Neutrophil (primary cell): ENCODE data around the gene RPL38.

Experiments used
- H3K27ac ChIP-seq: fragments of 200-600 bp; sonication (generic); 2 replicates; pipeline ENCODE4 v1.5.1; 2016; ENCODE audit warnings: mild to moderate bottlenecking, moderate library complexity
- H3K27me3 ChIP-seq: fragments of 200-600 bp; sonication (generic); 2 replicates; pipeline ENCODE4 v1.6.0; 2016; ENCODE audit warnings: mild to moderate bottlenecking
- H3K36me3 ChIP-seq: fragments of 200-600 bp; sonication (generic); 2 replicates; pipeline ENCODE4 v1.5.1; 2017
- H3K4me1 ChIP-seq, 2 experiments: fragments of 200-600 bp in 1 of 2; sonication (generic) in 1 of 2; 1 replicate in 1 of 2; 2 replicates in 1 of 2; pipeline versions ENCODE4 v1.5.1 to v1.6.1; 2013 to 2016; ENCODE audit warnings: low read depth in 1 of 2, low read length in 1 of 2, mild to moderate bottlenecking in 1 of 2, moderate library complexity in 1 of 2; ENCODE audit not compliant: control insufficient read depth in 1 of 2, insufficient read depth in 1 of 2
- H3K4me3 ChIP-seq, 2 experiments: fragments of 200-600 bp in 1 of 2; sonication (generic) in 1 of 2; 1 replicate in 1 of 2; 2 replicates in 1 of 2; pipeline ENCODE4 v1.5.1; 2013 to 2016; ENCODE audit warnings: low read depth in 1 of 2, low read length in 1 of 2, mild to moderate bottlenecking in 1 of 2, moderate library complexity in 1 of 2
- H3K9me3 ChIP-seq: fragments of 200-600 bp; sonication (generic); 2 replicates; pipeline ENCODE4 v1.5.1; 2016
- CTCF ChIP-seq: fragments of 200-600 bp; sonication (generic); IDR thresholded peaks from 2 replicates; pipeline ENCODE4 v1.5.1; 2016; ENCODE audit warnings: antibody characterized with exemption

RPL38 gene

DNA sequence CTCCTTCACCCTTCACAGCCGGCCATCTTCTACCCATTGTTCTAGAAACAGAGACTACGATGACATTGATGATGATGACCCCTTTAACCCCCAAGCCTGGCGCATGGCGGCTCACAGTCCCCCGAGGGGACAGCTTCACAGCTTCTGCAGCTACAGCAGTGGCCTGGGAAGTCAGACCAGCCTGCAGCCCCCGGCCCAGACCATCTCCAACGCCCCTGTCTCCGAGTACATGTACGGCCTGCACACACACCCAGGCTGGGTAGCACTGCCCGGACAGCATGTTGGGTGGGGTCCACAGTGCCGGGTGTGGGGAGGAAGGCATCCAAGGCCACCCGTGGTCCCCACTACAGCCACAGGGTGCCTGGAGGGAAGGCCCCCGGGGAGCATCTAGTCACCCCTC, 49.6 kb downstream of the RPL38 start:
- no peak for TF ChIP-seq CTCF
- no peaks in the 10 kb centered on the region for H3K9me3 ChIP-seq
- no peak overlapping the region for H3K27ac ChIP-seq
- H3K36me3 ChIP-seq: no peaks in the 10 kb centered on the region
- no peaks in the 10 kb centered on the region for H3K27me3 ChIP-seq
- H3K4me1 ChIP-seq: no peaks in the 10 kb centered on the region
- no peak overlapping the region for H3K4me3 ChIP-seq

DNA sequence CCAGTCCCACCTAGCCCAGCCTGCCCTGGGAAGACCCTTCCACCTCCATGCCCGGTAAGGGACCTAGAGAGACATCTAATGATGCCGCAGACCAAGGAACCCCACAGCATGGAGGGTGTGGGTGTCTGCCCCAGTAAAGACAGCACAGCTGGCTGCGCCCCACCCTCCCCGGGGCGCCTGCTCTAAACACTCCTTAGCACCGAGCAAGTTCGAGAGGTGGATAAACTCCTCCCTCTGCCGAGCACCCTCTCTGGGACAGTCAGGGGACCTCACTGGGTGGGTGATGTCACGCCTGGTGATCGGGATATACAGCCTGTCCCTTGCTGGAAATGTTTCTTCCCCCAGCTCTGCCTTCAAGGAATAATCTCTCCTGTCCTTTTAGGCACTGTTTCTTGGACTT, 53.8 kb downstream of the RPL38 start:
- Histone ChIP-seq H3K9me3 (no peaks in the 10 kb centered on the region), H3K36me3 (no peaks in the 10 kb centered on the region), H3K27ac (no peak overlapping the region), H3K4me1 (no peaks in the 10 kb centered on the region), H3K4me3 (no peak overlapping the region), H3K27me3 (no peaks in the 10 kb centered on the region)
- TF ChIP-seq CTCF: no peak

DNA sequence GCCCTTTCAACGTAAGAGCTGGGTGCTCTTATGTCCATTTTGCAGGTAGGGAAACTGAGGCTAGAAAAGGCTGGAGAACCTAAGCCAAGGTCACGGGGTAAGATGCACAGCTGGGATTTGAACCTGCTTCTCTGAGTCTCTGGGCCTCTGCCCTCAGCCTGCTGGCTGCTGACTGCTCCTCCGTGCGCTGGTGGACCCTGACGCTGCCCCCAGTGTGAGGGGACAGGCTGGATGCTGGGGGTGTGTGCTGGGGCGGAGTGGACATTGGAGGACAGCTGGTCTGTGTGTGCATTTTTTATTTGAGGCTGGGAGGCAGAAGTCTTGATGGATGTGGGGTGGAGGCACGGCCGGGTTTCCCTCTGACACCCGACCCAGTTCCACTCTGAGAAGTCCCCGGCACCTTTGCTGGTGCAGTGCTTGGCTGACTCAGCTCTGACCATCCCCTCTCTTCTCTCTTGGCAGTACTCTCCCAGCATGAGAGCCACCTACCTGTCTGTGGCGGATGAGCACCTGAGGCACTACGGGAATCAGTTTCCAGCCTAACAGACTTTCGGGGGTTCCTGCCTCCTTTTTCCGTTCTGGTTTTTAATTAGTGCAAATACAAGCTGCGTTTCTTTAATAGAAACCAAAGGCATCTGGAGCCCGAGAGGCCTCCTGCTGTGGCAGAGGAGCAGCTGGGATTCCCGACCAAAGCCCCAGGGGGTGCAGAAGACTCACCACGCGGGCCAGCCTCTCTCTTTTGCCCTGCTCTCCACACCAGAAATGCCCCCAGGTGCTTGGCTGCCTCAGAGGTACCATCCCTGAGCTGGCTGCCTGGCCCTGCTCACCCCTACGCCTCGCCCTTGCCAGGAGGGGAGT, 56.4 kb downstream of the RPL38 start:
- no peak for TF ChIP-seq CTCF
- no peaks in the 10 kb centered on the region for H3K36me3 ChIP-seq
- H3K9me3 ChIP-seq: no peaks in the 10 kb centered on the region

More for the DNA sequence above, 56.4 kb downstream of the RPL38 start:
- no peaks in the 10 kb centered on the region for H3K4me1 ChIP-seq
- no peak overlapping the region for H3K4me3 ChIP-seq
- no peaks in the 10 kb centered on the region for H3K27me3 ChIP-seq
- no peak overlapping the region for H3K27ac ChIP-seq
